WTC11 (cell line): ENCODE data around the gene OXGR1. TPM values are rescaled to one million over a fixed set of nuclear protein-coding genes. Genes with fewer than 3 reads are reported as not detected.

Source experiments
- ATAC-seq: fragments of 200-7000 bp; cut with Tn5 transposase; 2 replicates; pipeline ENCODE4 v1.10.0; 2021; ENCODE audit warnings: mild to moderate bottlenecking, moderate library complexity
- CTCF ChIA-PET: fragments of 300-600 bp; sonication (Branson Sonifier 250); formaldehyde crosslinking; loops from one replicate; lab custom pipeline; 2021; ENCODE audit warnings: antibody characterized with exemption; lab: Charles Lee
- POLR2A ChIA-PET: fragments of 350-600 bp; sonication (Branson Sonifier 250); formaldehyde crosslinking; loops from one replicate; lab custom pipeline; 2021; ENCODE audit warnings: antibody characterized with exemption; lab: Charles Lee
- DNase-seq: peaks from one replicate; pipeline ENCODE4 v3.0.0; 2021; ENCODE audit warnings: low spot score
- H3K27ac Mint-ChIP-seq: 2 replicates; pipeline ENCODE4 v1.8.0; 2021; ENCODE audit warnings: mixed read lengths
- H3K27me3 Mint-ChIP-seq: 2 replicates; pipeline ENCODE4 v1.8.0; 2021; ENCODE audit warnings: low read depth, mild to moderate bottlenecking, moderate library complexity, mixed read lengths
- H3K36me3 Mint-ChIP-seq: 2 replicates; pipeline ENCODE4 v1.8.0; 2021; ENCODE audit warnings: mixed read lengths
- H3K4me1 Mint-ChIP-seq: 2 replicates; pipeline ENCODE4 v1.8.0; 2022; ENCODE audit warnings: mixed read lengths
- H3K4me3 Mint-ChIP-seq: 2 replicates; pipeline ENCODE4 v1.8.0; 2021; ENCODE audit warnings: mild to moderate bottlenecking, moderate library complexity, mixed read lengths
- H3K9me3 Mint-ChIP-seq: 2 replicates; pipeline ENCODE4 v1.8.0; 2021; ENCODE audit warnings: mixed read lengths
- ATF1 ChIP-seq: sonication (generic); formaldehyde crosslinking; IDR thresholded peaks from 2 replicates; pipeline ENCODE4 v1.8.1; 2023; ENCODE audit warnings: mild to moderate bottlenecking, moderate library complexity, missing genetic modification reagents
- ATF2 ChIP-seq: sonication (generic); formaldehyde crosslinking; IDR thresholded peaks from 2 replicates; pipeline ENCODE4 v1.8.1; 2022; ENCODE audit warnings: low read depth, missing genetic modification reagents, borderline replicate concordance
- CREB1 ChIP-seq: sonication (generic); formaldehyde crosslinking; IDR thresholded peaks from 2 replicates; pipeline ENCODE4 v1.8.0; 2023; ENCODE audit warnings: mild to moderate bottlenecking, missing genetic modification reagents
- ERG ChIP-seq: fragments of 250-450 bp; sonication (Bioruptor Pico); IDR thresholded peaks from 2 replicates; pipeline ENCODE4 v1.8.0; 2021; ENCODE audit warnings: mild to moderate bottlenecking
- ETV6 ChIP-seq: sonication (generic); formaldehyde crosslinking; IDR thresholded peaks from 2 replicates; pipeline ENCODE4 v1.8.1; 2022; ENCODE audit warnings: mild to moderate bottlenecking, missing genetic modification reagents
- FOXJ3 ChIP-seq: sonication (generic); formaldehyde crosslinking; IDR thresholded peaks from 2 replicates; pipeline ENCODE4 v1.9.0; 2021; ENCODE audit warnings: missing genetic modification reagents, mild to moderate bottlenecking, borderline replicate concordance
- FOXK1 ChIP-seq: sonication (generic); formaldehyde crosslinking; IDR thresholded peaks from 2 replicates; pipeline ENCODE4 v1.8.0; 2022; ENCODE audit warnings: mild to moderate bottlenecking, moderate library complexity, missing genetic modification reagents
- IRF1 ChIP-seq: sonication (generic); formaldehyde crosslinking; IDR thresholded peaks from 2 replicates; pipeline ENCODE4 v1.8.0; 2023; ENCODE audit warnings: missing genetic modification reagents
- JUN ChIP-seq: sonication (generic); formaldehyde crosslinking; IDR thresholded peaks from 2 replicates; pipeline ENCODE4 v1.8.0; 2023; ENCODE audit warnings: mild to moderate bottlenecking, missing genetic modification reagents
- NR2C2 ChIP-seq: sonication (generic); formaldehyde crosslinking; IDR thresholded peaks from 2 replicates; pipeline ENCODE4 v1.8.0; 2022; ENCODE audit warnings: mild to moderate bottlenecking, missing genetic modification reagents
- PRDM15 ChIP-seq: sonication (generic); formaldehyde crosslinking; IDR thresholded peaks from 2 replicates; pipeline ENCODE4 v1.8.0; 2022; ENCODE audit warnings: missing genetic modification reagents
- PREB ChIP-seq: sonication (generic); formaldehyde crosslinking; IDR thresholded peaks from 2 replicates; pipeline ENCODE4 v1.8.1; 2022; ENCODE audit warnings: mild to moderate bottlenecking, missing genetic modification reagents, moderate library complexity, borderline replicate concordance
- RORB ChIP-seq: fragments of 250-450 bp; sonication (Bioruptor Pico); IDR thresholded peaks from 2 replicates; pipeline ENCODE4 v1.9.0; 2021; ENCODE audit warnings: mild to moderate bottlenecking
- SMAD4 ChIP-seq: sonication (generic); formaldehyde crosslinking; IDR thresholded peaks from 2 replicates; pipeline ENCODE4 v1.8.0; 2022; ENCODE audit warnings: mild to moderate bottlenecking, missing genetic modification reagents
- SOX15 ChIP-seq: fragments of 250-450 bp; sonication (Bioruptor Pico); IDR thresholded peaks from 2 replicates; pipeline ENCODE4 v1.9.0; 2021; ENCODE audit warnings: mild to moderate bottlenecking
- SP1 ChIP-seq: sonication (generic); formaldehyde crosslinking; conservative IDR thresholded peaks from 2 replicates; pipeline ENCODE4 v1.8.1; 2022; ENCODE audit warnings: missing genetic modification reagents
- STAT6 ChIP-seq: sonication (generic); formaldehyde crosslinking; conservative IDR thresholded peaks from 2 replicates; pipeline ENCODE4 v1.8.1; 2023; ENCODE audit warnings: mild to moderate bottlenecking, low read depth, missing genetic modification reagents, moderate library complexity
- TP53 ChIP-seq: sonication (generic); formaldehyde crosslinking; IDR thresholded peaks from 2 replicates; pipeline ENCODE4 v1.8.1; 2023; ENCODE audit warnings: mild to moderate bottlenecking, missing genetic modification reagents
- ZBTB43 ChIP-seq: sonication (generic); formaldehyde crosslinking; IDR thresholded peaks from 2 replicates; pipeline ENCODE4 v1.8.1; 2023; ENCODE audit warnings: mild to moderate bottlenecking, missing genetic modification reagents
- ZNF232 ChIP-seq: sonication (generic); formaldehyde crosslinking; IDR thresholded peaks from 2 replicates; pipeline ENCODE4 v1.8.0; 2022; ENCODE audit warnings: mild to moderate bottlenecking, missing genetic modification reagents
- ZNF671 ChIP-seq: fragments of 250-450 bp; sonication (Bioruptor Pico); IDR thresholded peaks from 2 replicates; pipeline ENCODE4 v1.8.0; 2021; ENCODE audit warnings: mild to moderate bottlenecking
- total RNA-seq: library from RNA; stranded (reverse); gene quantifications from 3 replicates; pipeline ENCODE4 v1.2.3, GENCODE V29; 2021

The OXGR1 gene
- total RNA-seq, 1 experiment from 2014 or later, result 0.39 TPM

- CTCF ChIA-PET, result no interaction called here
- DNase-seq, result no peak
- Mint-ChIP-seq H3K4me3 (no peak overlapping the region), H3K27ac (no peak overlapping the region), H3K9me3 (0 out of 2 replicates have a peak, but pooled peaks cover 4% of the 10 kb centered on the region), H3K36me3 (no peaks in the 10 kb centered on the region), H3K4me1 (peaks cover 11% of the 10 kb centered on the region), H3K27me3 (no peaks in the 10 kb centered on the region)
- TF ChIP-seq SMAD4, result no peak
- TF ChIP-seq CREB1 (CRISPR knock-in tag), result no peak
- no peak for TF ChIP-seq FOXJ3 (CRISPR knock-in tag)
- TF ChIP-seq RORB (CRISPR knock-in tag), result no peak
- no peak for TF ChIP-seq ZNF671 (CRISPR knock-in tag)
- TF ChIP-seq SOX15 (CRISPR knock-in tag), result no peak
- no peak for TF ChIP-seq ZBTB43 (CRISPR knock-in tag)
- no peak for TF ChIP-seq ETV6 (CRISPR knock-in tag)
- no peak for TF ChIP-seq NR2C2 (CRISPR knock-in tag)
- TF ChIP-seq ATF1 (CRISPR knock-in tag), result no peak
- no peak for TF ChIP-seq PREB (CRISPR knock-in tag)
- no peak for TF ChIP-seq ZNF232 (CRISPR knock-in tag)
- no peak for TF ChIP-seq PRDM15 (CRISPR knock-in tag)
- TF ChIP-seq ERG (CRISPR knock-in tag), result no peak
- TF ChIP-seq TP53, result no peak
- ATAC-seq, result no peak
- POLR2A ChIA-PET, result no interaction called here
Measured at GRCh38 chr13:96947343-96947910, 46.8 kb downstream of the OXGR1 start.

GRCh38 chr13:96946709-96947311, 47.5 kb downstream of the OXGR1 start:
- H3K4me1 Mint-ChIP-seq, result peaks cover 13% of the 10 kb centered on the region
- ATAC-seq (no peak), DNase-seq (no peak)
- no peaks in the 10 kb centered on the region for H3K27me3 Mint-ChIP-seq
- no peak overlapping the region for H3K27ac Mint-ChIP-seq
- H3K4me3 Mint-ChIP-seq, result no peak overlapping the region
- H3K9me3 Mint-ChIP-seq, result 0 out of 2 replicates have a peak, but pooled peaks cover 4% of the 10 kb centered on the region
- no peaks in the 10 kb centered on the region for H3K36me3 Mint-ChIP-seq
- ChIA-PET CTCF (no interaction called here), POLR2A (no interaction called here)
- TF ChIP-seq JUN (CRISPR knock-in tag) (no peak), IRF1 (CRISPR knock-in tag) (no peak), SP1 (CRISPR knock-in tag) (no peak), ETV6 (CRISPR knock-in tag) (no peak), ATF2 (CRISPR knock-in tag) (no peak), STAT6 (CRISPR knock-in tag) (no peak), FOXK1 (CRISPR knock-in tag) (no peak)
